WTC11 (cell line): Measurements from ENCODE around the gene MGAT3.

Source experiments
- ATF1 ChIP-seq: sonication (generic); formaldehyde crosslinking; IDR thresholded peaks from 2 replicates; pipeline ENCODE4 v1.8.1; 2023; ENCODE audit warnings: mild to moderate bottlenecking, moderate library complexity, missing genetic modification reagents
- FOXP1 ChIP-seq: sonication (generic); formaldehyde crosslinking; IDR thresholded peaks from 2 replicates; pipeline ENCODE4 v1.8.0; 2022; ENCODE audit warnings: missing genetic modification reagents, mild to moderate bottlenecking, moderate library complexity, borderline replicate concordance
- NR1H2 ChIP-seq: sonication (generic); formaldehyde crosslinking; IDR thresholded peaks from 2 replicates; pipeline ENCODE4 v1.9.0; 2021; ENCODE audit warnings: mild to moderate bottlenecking, moderate library complexity, missing genetic modification reagents
- NR3C1 ChIP-seq: sonication (generic); formaldehyde crosslinking; conservative IDR thresholded peaks from 2 replicates; pipeline ENCODE4 v1.8.1; 2023; ENCODE audit warnings: low read depth, mild to moderate bottlenecking, missing genetic modification reagents
- SMAD3 ChIP-seq: sonication (generic); formaldehyde crosslinking; IDR thresholded peaks from 2 replicates; pipeline ENCODE4 v1.8.0; 2022; ENCODE audit warnings: missing genetic modification reagents, mild to moderate bottlenecking, borderline replicate concordance
- SP1 ChIP-seq: sonication (generic); formaldehyde crosslinking; conservative IDR thresholded peaks from 2 replicates; pipeline ENCODE4 v1.8.1; 2022; ENCODE audit warnings: missing genetic modification reagents
- TF ChIP-seq, protein P1 (sequence below): fragments of 200-600 bp; IDR thresholded peaks from 2 replicates; pipeline ENCODE4 v1.8.0; 2022; ENCODE audit warnings: antibody characterized with exemption
- TF ChIP-seq, protein P2 (sequence below): sonication (generic); formaldehyde crosslinking; IDR thresholded peaks from 2 replicates; pipeline ENCODE4 v1.8.1; 2022; ENCODE audit warnings: low read depth, mild to moderate bottlenecking, moderate library complexity, missing genetic modification reagents, borderline replicate concordance
- TF ChIP-seq, protein P3 (sequence below): sonication (generic); formaldehyde crosslinking; IDR thresholded peaks from 2 replicates; pipeline ENCODE4 v1.8.1; 2022; ENCODE audit warnings: low read depth, missing genetic modification reagents, borderline replicate concordance

DNA sequence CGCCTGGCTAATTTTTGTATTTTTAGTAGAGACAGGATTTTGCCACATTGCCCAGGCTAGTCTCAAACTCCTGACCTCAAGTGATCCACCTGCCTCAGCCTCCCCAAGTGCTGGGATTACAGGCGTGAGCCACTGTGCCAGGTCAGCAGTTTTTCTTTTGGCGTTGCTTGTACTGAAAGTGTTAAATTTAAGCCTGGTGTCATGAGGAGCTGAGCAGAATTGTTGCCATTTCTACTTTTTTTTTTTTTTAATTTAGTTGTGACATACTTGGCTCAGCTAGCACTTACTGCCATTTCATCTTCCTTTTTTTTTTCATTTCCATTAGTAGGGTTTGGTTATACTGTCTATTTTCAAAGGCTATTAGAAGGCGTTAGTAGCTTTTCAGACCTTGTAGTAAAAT is 46.5 kb upstream of the MGAT3 start:
- no peak for TF ChIP-seq ATF1 (CRISPR knock-in tag)
- TF ChIP-seq SMAD3 (CRISPR knock-in tag): no peak
- TF ChIP-seq, protein P1, sequence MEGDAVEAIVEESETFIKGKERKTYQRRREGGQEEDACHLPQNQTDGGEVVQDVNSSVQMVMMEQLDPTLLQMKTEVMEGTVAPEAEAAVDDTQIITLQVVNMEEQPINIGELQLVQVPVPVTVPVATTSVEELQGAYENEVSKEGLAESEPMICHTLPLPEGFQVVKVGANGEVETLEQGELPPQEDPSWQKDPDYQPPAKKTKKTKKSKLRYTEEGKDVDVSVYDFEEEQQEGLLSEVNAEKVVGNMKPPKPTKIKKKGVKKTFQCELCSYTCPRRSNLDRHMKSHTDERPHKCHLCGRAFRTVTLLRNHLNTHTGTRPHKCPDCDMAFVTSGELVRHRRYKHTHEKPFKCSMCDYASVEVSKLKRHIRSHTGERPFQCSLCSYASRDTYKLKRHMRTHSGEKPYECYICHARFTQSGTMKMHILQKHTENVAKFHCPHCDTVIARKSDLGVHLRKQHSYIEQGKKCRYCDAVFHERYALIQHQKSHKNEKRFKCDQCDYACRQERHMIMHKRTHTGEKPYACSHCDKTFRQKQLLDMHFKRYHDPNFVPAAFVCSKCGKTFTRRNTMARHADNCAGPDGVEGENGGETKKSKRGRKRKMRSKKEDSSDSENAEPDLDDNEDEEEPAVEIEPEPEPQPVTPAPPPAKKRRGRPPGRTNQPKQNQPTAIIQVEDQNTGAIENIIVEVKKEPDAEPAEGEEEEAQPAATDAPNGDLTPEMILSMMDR: no peak
- no peak for TF ChIP-seq SP1
- no peak for TF ChIP-seq FOXP1 (CRISPR knock-in tag)
- TF ChIP-seq, protein P2, sequence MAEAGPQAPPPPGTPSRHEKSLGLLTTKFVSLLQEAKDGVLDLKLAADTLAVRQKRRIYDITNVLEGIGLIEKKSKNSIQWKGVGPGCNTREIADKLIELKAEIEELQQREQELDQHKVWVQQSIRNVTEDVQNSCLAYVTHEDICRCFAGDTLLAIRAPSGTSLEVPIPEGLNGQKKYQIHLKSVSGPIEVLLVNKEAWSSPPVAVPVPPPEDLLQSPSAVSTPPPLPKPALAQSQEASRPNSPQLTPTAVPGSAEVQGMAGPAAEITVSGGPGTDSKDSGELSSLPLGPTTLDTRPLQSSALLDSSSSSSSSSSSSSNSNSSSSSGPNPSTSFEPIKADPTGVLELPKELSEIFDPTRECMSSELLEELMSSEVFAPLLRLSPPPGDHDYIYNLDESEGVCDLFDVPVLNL (CRISPR knock-in tag): no peak
- TF ChIP-seq, protein P3, sequence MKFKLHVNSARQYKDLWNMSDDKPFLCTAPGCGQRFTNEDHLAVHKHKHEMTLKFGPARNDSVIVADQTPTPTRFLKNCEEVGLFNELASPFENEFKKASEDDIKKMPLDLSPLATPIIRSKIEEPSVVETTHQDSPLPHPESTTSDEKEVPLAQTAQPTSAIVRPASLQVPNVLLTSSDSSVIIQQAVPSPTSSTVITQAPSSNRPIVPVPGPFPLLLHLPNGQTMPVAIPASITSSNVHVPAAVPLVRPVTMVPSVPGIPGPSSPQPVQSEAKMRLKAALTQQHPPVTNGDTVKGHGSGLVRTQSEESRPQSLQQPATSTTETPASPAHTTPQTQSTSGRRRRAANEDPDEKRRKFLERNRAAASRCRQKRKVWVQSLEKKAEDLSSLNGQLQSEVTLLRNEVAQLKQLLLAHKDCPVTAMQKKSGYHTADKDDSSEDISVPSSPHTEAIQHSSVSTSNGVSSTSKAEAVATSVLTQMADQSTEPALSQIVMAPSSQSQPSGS: no peak
- no peak for TF ChIP-seq NR1H2 (CRISPR knock-in tag)
- TF ChIP-seq NR3C1: no peak
